Suprapubic skin (tissue), 4 donors: ENCODE measurements around the gene TMEM271.

Experiments
- CTCF ChIP-seq, 2 donors: fragments of 200-600 bp in 1 of 2; fragments of 450-650 bp in 1 of 2; sonication (generic) in 1 of 2; IDR thresholded peaks; one replicate each; pipeline ENCODE4 v1.5.1; 2016 to 2019; ENCODE audit warnings: antibody characterized with exemption in 2 of 2, mild to moderate bottlenecking in 1 of 2, moderate library complexity in 1 of 2
- EP300 ChIP-seq: sonication (generic); formaldehyde crosslinking; IDR thresholded peaks from one replicate; pipeline ENCODE4 v1.6.1; 2017; ENCODE audit warnings: antibody characterized with exemption
- POLR2A ChIP-seq, 2 donors: fragments of 450-650 bp; IDR thresholded peaks; one replicate each; pipeline ENCODE4 v1.6.1; 2017; ENCODE audit warnings: antibody characterized with exemption in 2 of 2, mild to moderate bottlenecking in 2 of 2, moderate library complexity in 2 of 2
- POLR2AphosphoS5 ChIP-seq, 3 donors: sonication (generic); formaldehyde crosslinking; IDR thresholded peaks; one replicate each; pipeline ENCODE4 v1.6.1; 2017; ENCODE audit warnings: antibody characterized with exemption in 3 of 3

GRCh38 chr4:578451-579443 is 2.7 kb upstream of the TMEM271 start:
- TF ChIP-seq CTCF (IDR thresholded peaks at IDR 0.05): no peak
- TF ChIP-seq POLR2AphosphoS5 (IDR thresholded peaks at IDR 0.05): no peak
- TF ChIP-seq EP300: no peak
- no peak for TF ChIP-seq POLR2A (IDR thresholded peaks at IDR 0.05)
